DMS79 treated with DMSO at 0.1 percent for 48 hours (cell line): Measurements from ENCODE around the gene SUGP1.
A peak's percentile ranks its signal among the peaks of the same experiment; 100 is the strongest.
"Not testable (repeated sequence)": the region's sequence is repeated elsewhere in the genome, so short reads cannot be mapped to it uniquely, and the experiment has no call there.

Experiments
- DNase-seq: peaks from one replicate; lab custom pipeline; 2025; lab: John Stamatoyannopoulos, UW

SUGP1 gene

GRCh38 chr19:19263886-19264487 is 56.3 kb downstream of the SUGP1 start:
- no peak for DNase-seq

GRCh38 chr19:19262190-19263057 is 57.9 kb downstream of the SUGP1 start:
- DNase-seq: no peak

- DNase-seq: peak; percentile 23
Observed at GRCh38 chr19:19261350-19262189, 58.7 kb downstream of the SUGP1 start.

- no peak for DNase-seq
Observed at GRCh38 chr19:19260417-19261214, 59.7 kb downstream of the SUGP1 start.

- DNase-seq: no peak
Observed at GRCh38 chr19:19259741-19260140, 60.6 kb downstream of the SUGP1 start.

- no peak for DNase-seq
Observed at GRCh38 chr19:19258589-19259338, 61.5 kb downstream of the SUGP1 start.

GRCh38 chr19:19257836-19258588 is 62.3 kb downstream of the SUGP1 start:
- no peak for DNase-seq

GRCh38 chr19:19257137-19257536 is 63.2 kb downstream of the SUGP1 start:
- DNase-seq: no peak

GRCh38 chr19:19256072-19256969 is 64.0 kb downstream of the SUGP1 start:
- no peak for DNase-seq

GRCh38 chr19:19253409-19253808 is 66.9 kb downstream of the SUGP1 start:
- not testable (repeated sequence) for DNase-seq

GRCh38 chr19:19250196-19250801 is 70.0 kb downstream of the SUGP1 start:
- DNase-seq: no peak

GRCh38 chr19:19240476-19240875 is 79.8 kb downstream of the SUGP1 start:
- DNase-seq: no peak

GRCh38 chr19:19239675-19240074 is 80.6 kb downstream of the SUGP1 start:
- DNase-seq: no peak

GRCh38 chr19:19238126-19238894 is 82.0 kb downstream of the SUGP1 start:
- DNase-seq: no peak

GRCh38 chr19:19236173-19236572 is 84.1 kb downstream of the SUGP1 start:
- DNase-seq: no peak

- no peak for DNase-seq
Observed at GRCh38 chr19:19234220-19234816, 86.0 kb downstream of the SUGP1 start.

GRCh38 chr19:19232261-19232721 is 88.0 kb downstream of the SUGP1 start:
- DNase-seq: no peak
